GM21717 (cell line): ENCODE results near the gene FICD.
"Not testable (repeated sequence)": the region's sequence is repeated elsewhere in the genome, so short reads cannot be mapped to it uniquely, and the experiment has no call there.

Experiments used
- ATAC-seq: cut with Tn5 transposase; IDR thresholded peaks from one replicate; pipeline ENCODE4 v1.9.1; 2021; ENCODE audit warnings: mild to moderate bottlenecking, moderate library complexity; ENCODE audit not compliant: unreplicated experiment

Gene FICD

DNA sequence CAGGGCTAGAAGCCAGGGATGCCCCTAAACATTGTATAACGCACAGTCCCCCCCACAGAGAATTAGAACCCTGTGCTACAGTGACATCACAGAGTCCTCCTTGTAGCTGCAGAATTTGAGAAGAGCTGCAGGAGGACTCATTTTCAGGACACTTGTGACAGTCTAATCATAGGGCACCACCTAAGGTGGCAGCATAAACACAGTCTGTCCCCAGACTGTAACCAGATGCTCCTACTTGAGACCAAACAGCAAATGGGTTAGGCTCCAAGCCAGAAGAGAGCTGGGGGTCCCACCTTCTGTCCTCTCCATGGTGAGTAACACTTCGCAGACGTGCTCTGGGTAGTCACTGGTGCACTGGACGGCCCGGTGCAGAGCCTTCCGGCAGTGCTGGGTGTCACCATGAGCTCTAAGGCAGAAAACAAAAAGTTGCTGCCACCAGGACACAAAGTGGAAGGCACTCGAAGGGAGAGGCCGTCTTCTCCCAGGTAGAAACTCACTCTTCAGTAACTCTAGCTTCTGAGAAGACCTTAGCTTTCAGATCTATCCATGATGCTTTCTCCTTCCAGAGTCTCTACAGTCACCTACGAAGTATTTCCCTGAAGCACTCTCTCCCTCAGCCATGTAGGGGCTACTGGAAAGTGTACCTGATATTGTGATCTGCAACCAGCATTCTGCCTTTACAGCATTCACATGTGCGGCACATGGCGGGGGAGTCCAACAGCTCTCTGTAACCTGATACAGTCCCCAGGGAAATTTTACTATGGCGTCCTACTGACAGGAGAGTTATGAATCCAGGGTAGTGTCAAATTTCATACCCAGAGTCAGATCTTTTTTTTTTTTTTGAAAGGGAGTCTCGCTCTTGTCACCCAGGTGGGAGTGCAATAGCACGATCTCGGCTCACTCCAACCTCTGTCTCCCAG, 17.1 kb downstream of the FICD start:
- no peak for ATAC-seq

DNA sequence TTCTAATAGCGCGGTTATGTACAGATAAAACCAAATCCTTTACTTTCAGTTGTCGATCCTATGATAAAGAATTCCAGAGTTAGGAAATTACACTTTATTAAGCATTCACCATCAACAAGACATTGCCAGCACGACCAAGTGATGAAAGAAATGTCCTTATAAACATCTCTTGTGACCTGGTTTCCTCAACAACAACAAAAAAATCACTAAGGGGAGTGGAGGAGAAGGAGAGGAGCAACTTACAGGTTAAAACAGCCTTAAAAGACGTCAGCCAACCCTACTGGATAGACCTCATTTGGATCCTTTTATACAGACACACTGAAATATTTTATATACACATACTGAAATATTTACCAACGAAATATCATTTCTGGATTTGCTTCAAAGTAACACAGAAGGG, 23.1 kb downstream of the FICD start:
- ATAC-seq, result no peak

DNA sequence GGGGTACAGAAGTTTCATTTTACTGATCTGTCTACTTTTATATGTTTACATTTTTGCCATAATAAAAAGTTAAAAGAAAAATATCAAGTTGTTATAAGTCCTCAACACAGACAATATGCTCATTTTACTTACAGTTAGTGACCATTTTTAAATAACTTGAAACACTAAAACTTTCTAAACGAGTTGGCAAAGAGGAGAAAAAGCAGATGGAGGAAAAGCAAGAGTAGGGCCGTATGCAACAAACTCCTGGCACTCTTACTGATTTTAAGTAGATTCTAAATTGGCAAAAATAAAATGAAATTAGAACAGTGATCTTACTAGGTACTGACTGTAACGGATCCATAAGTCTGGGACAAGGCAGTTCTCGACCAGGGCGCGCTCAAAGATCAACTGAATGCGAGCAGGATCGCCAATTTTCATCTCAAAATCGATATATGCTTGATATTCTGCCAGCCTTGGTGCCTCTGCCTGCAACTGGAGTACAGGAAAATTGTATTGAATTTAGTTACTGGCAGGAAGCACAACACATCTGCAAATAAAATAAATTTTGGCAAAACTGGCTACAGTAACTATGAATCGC, 23.6 kb downstream of the FICD start:
- no peak for ATAC-seq

GRCh38 chr12:108542320-108542719, 27.2 kb downstream of the FICD start:
- no peak for ATAC-seq

- ATAC-seq, result no peak
Observed at GRCh38 chr12:108543652-108544051, 28.6 kb downstream of the FICD start.

DNA sequence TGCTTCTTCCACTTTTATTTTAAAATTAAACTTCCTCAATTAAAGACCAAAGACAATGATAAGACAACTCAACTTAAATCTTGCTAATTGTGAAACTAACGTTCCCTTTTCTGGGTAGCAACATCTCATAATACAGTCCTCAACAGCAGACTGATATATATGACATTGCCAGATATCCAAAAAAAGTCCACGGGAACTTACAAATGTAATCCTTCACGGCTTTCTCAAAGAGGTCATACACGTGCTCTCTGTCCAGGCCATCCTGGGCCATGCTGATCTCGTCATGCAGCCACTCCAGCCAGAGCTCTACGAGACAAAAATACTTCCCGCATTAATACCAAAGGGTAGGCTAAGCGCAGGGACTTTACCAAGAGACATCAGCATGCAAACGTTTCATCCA, 32.6 kb downstream of the FICD start:
- ATAC-seq, result no peak

GRCh38 chr12:108548954-108549521, 34.0 kb downstream of the FICD start:
- no peak for ATAC-seq

DNA sequence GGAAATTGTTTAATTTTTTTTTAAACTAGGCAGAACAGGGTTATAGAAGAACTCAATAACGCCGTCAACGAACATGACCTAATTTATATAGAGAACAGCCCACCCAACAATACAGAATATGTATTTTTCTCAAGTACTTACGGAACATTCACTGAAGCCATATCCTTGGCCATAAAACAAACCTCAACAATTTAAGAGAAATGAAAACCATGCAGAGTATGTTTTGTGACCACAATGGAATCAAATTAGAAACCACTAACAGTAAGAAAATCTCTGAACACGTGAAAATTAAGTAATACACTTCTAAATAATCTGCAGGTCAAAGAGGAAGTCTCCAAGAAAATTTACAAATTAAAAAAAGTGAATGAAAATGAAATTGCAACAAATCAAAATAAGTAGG, 36.5 kb downstream of the FICD start:
- no peak for ATAC-seq

DNA sequence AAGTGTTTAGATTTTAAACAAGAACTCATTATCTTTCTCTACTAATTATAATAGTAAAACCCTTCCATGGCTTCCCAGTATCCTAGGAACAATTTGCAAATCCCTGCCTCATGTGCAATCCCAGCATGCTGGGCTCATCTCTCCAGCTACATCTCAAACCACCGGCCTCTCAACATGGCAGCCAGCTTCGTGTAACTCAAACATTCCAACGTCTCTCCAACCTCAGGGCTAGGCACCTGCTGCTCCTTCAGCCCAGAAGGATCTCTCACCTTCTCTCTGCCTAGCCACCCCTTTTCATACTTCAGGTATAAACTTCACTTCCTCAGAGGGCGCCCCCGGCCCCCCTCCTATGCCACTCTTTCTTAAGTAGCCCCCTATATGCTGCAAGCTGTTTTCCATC, 38.7 kb downstream of the FICD start:
- no peak for ATAC-seq

DNA sequence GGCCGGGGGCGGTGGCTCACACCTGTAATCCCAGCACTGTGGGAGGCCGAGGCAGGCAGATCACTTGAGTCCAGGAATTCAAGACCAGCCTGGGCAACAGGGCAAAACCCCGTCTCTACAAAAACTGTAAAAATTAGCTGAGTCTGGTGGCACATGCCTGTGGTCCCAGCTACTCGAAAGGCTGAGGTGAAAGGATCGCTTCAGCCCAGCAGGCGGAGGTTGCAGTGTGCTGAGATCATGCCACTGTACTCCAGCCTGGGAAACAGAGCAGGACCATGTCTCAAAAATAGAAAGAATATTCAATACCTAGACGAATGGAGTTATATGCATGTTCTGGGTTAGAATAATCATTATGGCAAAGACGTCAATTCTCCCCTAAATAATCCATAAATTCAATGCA, 40.3 kb downstream of the FICD start:
- not testable (repeated sequence) for ATAC-seq

DNA sequence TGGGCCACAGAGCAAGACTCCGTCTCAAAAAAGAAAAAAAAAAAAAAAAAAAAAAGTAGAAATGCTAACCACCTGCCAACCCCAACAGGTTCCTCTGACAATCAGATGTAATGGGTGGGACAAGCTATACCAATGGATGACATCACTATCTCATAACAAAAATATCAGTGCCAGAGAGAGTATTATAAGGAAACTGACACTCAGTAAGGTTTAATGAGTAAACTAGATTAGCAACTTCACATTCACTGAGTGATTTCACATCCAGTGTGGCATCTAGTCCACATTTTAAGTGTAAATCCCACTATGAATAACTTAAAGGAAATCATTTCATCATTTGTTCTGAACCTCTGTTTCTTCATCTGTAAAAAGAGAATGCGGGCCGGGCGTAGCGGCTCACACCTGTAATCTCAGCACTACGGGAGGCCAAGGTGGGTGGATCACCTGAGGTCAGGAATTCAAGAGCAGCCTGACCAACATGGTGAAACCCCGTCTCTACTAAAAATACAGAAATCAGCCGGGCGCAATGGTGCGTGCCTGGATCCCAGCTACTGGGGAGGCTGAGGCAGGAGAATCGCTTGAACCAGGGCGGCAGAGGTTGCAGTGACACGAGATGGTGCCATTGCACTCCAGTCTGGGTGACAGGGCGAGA, 44.1 kb downstream of the FICD start:
- ATAC-seq, result no peak

DNA sequence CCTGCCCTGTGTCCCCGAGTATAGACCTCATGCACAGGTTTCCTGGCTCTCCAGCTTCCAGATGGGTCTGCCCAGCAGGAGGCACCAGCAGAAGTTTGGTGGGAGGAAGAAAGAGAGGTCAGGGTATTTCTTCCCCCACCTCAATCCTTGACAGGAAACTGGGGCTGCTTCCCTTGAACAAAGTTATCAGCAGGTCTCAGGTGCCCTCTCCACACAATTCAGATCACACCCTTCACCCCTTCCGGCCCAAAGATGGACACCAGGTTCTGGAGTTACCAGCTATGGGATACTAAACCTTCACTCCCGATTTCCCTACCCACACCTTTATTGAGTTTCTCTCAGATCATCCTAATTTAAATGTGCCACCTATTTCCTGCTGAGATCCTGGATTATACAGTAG, 44.7 kb downstream of the FICD start:
- ATAC-seq, result no peak

DNA sequence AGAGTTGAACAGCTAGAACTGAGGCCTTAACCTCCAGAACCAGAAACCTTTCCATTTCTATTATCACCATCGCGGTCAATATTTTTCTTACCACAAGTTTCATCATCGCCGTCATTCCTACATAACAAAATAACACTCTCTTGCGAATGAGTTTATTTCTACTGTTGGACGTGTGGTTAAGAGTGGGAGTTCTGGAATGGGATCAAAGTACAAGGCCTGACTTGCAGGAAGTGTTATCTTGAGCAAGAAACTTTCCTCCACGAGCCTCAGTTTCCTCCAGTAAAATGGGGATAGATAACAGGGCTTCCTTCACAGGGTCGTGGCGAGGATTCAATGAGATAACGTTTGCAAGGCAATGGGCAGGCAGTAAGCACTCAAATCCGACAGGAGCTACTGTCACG, 45.2 kb downstream of the FICD start:
- no peak for ATAC-seq

GRCh38 chr12:108560752-108561719, 46.0 kb downstream of the FICD start, which contains the start of gene SART3:
TSS of gene SART3 (minus strand) at chr12:108561173. CDS start at chr12:108561154, 19 bp downstream.
- peak; percentile 29 for ATAC-seq

GRCh38 chr12:108561852-108562347, 46.8 kb downstream of the FICD start:
- ATAC-seq, result peak; percentile 1

DNA sequence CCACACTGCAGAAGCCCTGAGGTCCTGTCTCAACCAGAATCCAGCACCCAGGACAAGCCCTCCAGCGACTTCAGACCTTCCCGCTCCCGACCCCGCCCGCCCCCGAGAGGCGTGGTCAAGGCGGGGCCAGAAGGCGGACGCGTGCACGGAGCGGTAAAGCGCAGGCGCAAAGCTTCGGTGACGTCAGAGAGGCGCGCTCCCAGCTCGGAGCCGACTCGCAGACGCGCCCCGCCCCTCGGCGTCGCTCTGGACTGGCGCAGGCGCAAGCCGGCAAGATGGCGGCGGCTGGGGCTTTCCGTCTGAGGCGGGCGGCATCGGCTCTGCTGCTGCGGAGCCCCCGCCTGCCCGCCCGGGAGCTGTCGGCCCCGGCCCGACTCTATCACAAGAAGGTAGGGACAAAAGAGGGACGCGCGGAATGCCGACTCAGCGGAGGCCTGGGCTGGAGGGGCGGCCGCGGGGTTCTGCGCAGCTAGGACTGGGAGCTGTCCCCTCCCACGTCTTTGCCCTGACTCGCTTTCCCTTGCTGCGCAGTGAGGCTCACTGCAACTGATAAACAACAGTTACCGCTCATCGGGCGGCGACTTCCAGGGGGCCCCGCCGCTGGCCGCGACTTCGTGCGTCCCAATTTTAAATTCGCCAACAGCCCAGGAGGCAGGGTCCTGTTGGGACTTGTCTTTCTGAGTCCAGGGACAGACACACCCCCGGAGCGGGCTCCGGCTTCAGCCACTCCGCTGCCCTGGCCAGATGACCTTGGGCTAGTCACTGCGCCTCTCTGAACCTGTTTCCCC, 47.5 kb downstream of the FICD start, which contains the start of gene ISCU:
TSS of gene ISCU (plus strand) at position 249 of the 788 bp plus-strand sequence. CDS start at position 276, 27 bp downstream.
- ATAC-seq, result peak; percentile 41

- ATAC-seq, result peak; percentile 32
Observed at GRCh38 chr12:108563136-108563803, 48.2 kb downstream of the FICD start.

GRCh38 chr12:108563804-108564151, 48.7 kb downstream of the FICD start:
- no peak for ATAC-seq

GRCh38 chr12:108564724-108565123, 49.6 kb downstream of the FICD start:
- no peak for ATAC-seq
